GM18499 (cell line): ENCODE measurements around the gene CEACAM18.
"Not testable (repeated sequence)": the region's sequence is repeated elsewhere in the genome, so short reads cannot be mapped to it uniquely, and the experiment has no call there.

Experiments
- ATAC-seq: cut with Tn5 transposase; IDR thresholded peaks from one replicate; pipeline ENCODE4 v1.9.1; 2021; ENCODE audit warnings: moderate number of reproducible peaks; ENCODE audit not compliant: insufficient read depth, unreplicated experiment

Gene CEACAM18

DNA sequence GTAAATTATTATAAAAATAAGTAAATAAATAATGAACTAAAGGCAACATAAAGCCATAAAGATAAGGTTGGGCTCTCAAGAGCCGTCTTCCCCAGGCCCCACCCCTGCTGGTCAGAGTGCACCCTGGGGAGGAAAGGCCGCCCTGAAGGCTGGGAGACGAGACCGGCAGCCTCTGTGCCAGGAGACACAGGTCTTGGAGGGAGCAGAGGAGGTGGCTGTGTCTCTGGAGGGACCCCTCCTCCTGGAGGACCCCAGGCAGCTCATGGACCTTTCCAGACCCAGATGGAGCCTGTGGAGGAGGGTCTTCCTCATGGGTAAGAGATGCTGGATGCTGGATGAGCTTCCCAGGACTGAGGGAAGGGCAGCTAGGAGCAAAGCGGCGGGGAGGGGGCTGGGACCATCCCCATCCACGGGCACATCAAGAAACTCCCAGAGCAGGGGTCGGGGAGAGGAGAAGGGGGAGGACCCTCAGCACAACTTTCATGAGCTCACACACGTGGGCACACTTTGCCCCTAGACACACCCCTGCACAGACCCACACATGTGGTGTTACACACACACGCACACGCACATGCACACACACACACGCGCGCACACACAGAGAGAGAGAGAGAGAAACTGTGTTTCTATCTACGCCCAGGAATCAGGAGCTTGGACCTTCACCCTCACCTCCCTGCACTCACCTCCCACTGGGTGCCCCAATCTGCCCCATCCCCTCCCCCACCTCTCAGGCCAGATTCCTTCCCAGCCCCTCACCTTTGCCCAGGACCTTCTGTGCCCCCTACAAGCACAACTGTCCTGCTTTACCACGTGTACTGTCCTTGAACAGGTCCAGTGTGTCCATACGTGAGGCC is at the start of gene CEACAM18:
CEACAM18 (plus strand) TSS at position 159 of the 854 bp plus-strand sequence.
- ATAC-seq: no peak

DNA sequence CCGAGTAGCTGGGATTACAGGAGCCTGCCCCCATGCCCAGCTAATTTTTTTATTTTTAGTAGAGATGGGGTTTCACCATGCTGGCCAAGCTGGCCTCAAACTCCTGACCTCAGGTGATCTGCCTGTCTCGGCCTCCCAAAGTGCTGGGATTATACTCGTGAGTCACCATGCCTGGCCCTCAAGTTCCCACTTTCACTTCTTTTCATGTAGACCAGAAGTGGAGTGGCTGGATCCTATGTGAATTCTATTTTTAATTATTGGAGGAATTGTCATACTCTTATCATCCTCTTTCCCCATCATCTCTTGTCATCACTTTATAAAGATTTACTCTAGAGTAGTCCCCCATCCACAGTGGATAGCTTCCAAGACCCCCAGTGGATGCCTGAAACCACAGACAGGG is 48.1 kb upstream of the CEACAM18 start:
- no peak for ATAC-seq

DNA sequence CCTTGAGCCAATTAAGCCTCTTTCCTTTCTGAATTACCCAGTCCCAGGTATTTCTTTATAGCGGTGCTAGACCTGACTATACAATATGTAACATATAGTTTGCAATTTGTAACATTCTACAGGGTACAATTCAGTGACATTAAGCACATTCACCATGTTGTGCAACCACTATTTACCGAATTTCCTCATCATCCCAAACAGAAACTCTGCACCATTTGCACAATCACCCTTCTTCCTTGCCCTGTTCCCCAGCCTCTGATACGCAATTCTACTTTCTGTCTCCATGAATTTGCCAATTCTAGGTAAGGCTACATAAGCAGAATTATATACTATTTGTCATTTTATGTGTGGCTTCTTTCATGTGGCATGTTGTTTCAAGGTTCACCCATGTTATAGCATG is 47.2 kb upstream of the CEACAM18 start:
- ATAC-seq: no peak

DNA sequence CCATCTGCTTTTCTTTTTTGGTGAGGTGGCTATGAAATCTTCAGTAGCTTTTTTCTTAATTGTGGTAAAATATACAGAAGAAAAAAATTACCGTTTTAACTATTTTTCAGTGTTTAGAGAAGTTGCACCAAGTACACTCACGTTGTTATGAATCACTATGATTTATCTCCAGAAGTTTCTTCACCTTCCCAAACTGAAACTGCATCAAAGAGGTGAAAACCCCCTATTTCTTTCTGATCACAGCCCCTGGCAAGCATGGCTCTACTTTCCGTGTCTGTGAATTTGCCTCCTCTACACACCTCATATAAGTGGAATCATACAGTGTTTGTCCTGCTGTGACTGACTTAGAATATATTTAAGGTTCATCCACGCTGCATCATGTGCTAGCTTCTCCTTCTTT is 45.3 kb upstream of the CEACAM18 start:
- ATAC-seq: no peak

DNA sequence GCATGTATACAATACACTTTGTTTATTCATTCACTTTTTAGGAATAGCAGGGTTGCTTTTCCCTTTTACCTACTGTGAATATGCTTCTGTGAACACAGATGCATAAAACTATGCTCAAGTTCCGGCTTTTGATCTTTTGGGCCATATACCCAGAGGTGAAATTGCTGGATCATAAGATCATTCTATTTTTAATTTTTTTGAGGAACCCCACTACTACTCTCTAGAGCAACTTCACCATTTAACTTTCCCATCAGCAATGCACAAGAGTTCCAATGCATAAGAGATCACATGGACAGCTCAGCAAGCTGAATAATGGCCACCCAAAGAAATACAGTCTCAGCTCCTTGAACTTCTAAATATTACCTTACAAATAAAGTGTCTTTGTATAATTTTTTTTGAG is 43.9 kb upstream of the CEACAM18 start:
- ATAC-seq: no peak

DNA sequence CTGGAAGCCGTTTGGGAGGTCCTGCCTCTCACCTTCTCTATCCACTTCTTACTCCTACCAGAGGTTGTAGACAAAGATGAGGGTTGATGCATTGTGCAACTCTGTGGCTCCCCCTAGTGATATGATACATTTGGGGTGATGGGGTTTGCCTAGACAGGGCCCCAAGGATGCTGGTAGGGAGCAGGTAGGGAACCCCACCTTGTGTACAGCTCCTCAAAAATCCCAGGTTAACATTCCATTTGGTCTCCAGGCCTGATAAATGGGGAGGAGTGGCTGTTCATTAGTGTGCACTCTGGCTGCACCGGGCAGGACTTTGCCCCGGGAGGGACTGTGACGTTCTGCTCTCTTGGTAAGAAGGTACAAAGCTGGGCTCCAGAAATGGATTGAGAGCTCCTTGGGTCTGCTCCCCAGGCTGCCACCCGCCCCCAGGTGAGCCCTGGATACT is 39.3 kb upstream of the CEACAM18 start:
- ATAC-seq: no peak

DNA sequence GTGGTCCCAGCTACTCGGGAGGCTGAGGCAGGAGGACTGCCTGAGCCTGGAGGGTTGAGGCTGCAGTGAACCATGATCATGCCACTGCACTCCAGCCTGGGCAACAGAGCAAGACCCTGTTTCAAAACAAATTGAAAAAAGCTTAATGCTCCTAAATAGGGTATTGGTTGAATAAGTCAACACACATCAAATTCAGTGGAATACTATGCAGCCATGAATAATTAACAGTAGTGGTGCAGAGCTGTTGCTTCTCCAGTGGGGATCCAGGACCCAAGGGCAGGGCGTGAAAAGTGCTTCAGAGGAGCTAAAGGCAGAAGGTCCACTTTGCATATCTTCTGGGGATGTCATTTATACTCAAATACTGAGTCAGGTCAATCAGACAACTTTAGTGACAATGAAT is 38.3 kb upstream of the CEACAM18 start:
- ATAC-seq: no peak

DNA sequence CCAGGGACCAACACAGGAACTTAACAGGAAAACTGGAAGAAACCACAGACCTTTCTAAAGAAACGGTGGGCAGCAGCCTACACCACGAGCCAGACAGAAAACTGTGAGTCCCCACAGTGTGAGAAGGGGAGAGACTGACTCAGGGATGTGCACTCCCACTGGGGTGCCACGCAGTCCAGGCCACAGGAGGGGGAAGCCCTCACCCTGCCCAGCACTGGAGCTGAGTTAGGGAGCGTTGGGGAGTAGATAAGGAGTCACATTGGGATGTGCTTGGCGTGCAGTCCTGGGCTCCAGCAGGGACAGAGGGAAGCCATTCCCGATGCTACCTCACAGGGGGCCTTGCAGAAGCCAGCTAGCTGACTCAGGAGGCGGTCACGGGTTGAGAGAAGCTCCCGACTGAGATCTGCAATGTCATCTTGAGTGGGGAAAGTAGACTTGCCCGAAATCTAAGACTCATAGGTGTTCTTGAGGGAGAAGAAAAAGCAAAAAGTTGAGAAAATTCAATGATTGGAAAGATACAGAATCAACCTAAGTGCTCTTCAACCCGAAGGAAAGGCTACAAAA is 37.4 kb upstream of the CEACAM18 start:
- ATAC-seq: no peak

DNA sequence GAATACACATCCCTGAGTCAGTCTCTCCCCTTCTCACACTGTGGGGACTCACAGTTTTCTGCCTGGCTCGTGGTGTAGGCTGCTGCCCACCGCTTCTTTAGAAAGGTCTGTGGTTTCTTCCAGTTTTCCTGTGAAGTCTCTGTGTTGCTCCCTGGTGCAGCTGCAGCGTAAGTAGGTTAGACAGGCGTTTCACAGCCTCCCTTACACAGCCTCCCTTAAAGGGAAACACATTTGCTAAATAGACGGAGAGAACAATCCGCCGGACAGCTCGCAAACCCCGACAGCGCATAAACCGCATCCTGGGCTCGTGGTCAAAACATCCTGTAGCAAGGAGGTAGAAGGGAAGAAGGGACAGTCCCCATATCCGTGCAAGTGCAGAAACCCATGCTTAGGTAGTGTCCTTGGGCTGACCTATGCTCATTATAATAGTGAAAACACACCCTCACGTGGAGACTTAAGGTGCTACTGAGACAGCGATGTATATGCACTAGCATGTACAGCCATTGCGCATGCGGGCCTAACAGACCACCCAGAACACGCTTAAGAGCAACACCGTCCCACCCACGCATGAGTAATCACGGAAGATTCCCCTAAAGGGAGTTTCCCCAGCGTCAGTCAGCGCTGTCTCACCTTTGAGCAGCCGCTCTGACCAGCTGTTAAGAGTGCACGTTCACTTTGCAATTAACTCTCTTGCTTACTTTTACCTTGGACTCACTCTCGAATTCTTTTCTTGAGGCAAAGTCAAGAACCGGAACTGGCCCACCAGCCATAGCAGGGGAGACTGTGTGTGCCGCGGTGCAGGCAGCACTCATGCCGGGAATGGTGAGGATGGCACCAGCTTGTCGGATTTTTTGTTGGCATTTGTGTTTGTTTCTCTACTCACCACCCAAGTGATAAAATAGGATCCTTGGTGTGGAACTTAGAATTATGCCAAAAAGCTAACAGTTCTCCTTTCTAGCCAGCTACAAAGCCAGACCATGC is 36.6 kb upstream of the CEACAM18 start:
- peak; percentile 87 for ATAC-seq

DNA sequence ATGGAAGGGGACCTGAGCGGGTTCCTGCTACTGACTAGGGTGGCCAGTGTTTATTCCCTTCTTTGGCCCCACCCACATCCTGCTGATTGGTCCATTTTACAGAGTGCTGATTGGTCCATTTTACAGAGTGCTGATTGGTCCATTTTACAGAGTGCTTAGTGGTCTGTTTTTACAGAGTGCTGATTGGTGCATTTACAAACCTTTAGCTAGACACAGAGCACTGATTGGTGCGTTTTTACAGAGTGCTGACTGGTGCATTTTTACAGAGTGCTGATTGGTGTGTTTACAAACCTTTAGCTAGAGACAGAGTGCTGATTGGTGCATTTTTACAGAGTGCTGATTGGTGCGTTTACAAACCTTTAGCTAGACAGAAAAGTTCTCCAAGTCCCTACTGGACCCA is 30.8 kb upstream of the CEACAM18 start:
- ATAC-seq: not testable (repeated sequence)

DNA sequence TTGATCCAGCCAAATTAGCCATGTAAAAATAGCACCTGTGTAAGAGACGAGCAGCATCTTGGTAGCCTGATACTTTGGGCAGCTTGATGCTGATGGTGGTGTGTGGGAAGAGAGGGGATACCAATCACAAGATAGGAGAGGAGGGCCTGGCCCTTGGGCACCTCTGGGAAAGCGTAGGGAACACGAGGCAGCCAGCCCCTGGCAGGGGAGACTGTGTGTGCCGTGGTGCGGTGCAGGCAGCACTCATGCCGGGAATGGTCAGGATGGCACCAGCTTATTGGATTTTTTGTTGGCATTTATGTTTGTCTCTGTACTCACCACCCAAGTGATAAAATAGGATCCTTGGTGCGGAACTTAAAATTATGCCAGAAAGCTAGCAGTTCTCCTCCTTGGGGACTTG is 30.3 kb upstream of the CEACAM18 start:
- ATAC-seq: no peak

DNA sequence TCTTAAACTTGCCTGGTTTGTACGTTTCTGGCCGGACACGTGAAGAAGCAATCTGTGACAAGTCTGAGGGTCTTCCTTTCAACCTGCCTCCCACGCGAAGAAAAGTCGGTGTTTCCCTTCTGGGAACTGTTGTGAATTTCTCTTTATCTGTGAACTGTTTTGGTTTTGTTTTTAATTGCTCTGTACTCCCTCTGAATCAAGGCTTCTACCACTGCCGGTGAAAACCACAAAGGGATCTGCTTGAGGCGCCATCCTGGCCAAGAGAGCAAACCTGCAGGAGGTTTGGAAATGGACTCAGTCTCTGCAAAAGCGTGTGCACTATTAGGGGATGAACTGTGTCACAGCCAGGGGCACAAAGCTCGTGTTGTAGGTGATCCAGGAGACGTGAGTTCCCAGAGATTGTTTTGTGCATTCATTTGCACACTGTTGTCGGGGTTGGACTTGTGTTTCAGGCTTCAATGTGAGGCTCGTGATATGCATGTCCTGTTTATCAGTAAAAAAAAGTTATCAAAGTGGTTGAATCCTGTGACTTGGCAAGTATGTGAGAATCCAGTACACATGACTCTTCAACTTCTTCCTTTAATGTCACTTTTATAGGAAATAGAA is 29.8 kb upstream of the CEACAM18 start:
- ATAC-seq: no peak

DNA sequence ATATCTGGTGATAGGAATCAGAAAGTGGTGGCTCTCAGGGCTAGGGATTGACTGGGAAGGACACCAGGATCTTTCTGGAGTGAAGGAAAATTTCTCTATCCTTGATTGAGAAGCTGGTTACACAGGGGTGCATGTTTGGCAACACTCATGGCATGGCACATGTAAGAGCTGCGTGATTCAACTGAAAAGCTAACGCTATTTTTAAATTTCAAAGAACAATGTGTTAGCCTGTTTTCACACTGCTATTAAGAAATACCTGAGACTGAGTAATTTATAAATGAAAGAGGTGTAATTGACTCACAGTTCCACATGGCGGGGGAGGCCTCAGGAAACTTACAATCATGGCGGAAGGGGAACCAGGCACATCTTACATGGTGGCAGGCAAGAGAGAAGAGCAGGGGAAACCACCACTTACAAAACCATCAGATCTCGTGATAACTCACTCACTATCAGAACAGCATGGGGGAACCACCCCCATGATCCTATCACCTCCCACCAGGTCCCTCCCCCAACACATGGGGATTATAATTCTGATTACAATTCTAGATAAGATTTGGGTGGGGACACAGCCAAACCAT is 27.5 kb upstream of the CEACAM18 start:
- no peak for ATAC-seq

DNA sequence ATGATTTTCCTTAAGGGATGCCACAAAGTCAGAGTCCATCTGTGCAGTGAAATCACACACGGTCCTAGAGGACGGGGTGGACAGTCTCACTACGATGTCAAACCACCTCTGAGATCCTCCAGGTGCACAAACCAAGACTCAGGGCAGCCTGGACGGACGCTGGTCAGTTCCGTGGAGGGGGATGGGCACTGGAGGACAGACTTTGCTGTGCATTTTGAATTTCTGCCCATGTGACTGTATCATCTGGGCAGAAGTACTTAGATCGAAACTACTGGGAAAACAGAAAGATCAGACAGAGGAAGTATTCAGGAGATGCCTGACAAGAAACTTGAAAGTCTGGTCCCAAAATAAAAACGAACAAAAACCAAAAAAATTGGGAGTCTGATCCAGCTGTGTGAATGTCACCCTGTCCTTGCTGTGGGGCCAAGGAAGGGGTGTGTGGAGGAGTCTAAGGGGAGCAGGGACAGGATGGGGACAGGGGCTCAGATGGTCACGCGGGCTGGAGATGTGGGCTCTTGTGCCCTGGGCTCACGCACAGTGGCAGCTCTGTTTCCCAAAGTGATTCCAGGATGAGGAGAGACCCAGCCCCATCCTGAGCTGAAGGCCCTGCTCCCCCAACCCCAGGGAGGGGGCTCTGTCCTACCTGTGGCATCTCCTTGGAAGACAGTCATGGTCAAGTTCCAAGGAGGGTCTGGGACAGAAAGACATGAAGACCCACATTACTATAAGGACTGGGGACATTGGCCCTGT is 21.6 kb upstream of the CEACAM18 start:
- ATAC-seq: no peak

DNA sequence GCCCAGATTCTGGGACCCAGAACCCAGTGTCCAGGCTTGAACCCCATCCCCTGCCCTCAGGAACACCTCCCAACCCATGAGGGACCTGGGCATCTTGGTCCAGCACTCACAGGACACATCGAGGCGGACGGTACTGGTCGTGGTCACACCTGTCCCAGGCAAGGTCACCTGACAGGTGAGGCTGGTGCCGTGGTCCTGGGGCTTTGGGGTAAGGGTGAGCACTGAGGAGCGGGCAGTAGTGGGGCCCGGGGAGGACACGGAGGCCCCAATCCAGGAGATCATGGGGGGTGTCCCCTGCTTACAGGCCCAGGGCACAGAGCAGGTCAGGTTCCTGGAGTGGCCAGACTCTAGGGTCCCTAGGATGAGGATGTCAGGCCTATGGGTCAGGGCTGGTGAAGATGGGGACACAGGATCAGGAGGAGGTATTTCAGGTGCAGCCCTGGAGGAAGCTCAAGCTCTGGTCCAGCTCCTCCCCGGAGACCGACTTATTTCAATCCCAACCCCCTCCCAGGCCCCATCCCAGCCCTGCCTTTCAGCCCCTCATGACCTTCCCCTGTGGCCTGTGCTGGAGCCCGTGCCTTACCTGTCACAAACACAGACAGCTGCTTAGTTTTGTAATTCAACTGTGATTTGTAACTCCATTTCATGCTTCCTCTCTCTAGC is 20.9 kb upstream of the CEACAM18 start:
- no peak for ATAC-seq

DNA sequence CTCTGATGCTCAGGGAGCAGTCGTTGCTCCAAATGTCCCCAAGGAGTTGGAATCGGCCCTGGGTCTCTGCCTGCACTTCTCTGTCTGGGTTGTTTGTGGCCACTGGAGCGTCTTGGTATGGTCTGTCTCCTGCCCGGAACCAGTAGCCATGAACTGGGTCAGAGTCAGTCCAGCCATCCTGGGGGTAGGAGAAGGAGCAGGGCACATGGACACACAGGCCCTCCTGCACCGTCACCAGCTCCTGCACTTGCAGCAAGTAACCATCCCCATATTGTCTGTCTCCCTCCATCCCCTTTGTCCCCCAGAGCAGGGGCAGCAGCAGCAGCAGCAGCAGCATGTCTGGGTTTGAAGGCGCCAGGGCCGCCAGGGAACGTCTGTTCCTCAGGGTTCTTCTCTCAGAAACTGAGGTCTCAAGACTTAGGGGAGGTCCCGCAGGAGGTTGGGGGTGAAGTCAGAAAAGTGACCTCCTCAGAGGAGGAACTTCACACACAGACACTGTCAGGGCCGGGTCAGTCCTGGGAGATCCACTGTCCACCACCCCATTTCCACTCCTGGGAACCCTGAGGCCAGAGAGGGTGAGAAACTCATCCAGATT is 20.2 kb upstream of the CEACAM18 start, which contains the start of gene SIGLEC8:
SIGLEC8 (minus strand) TSS at position 404 of the 595 bp plus-strand sequence; CDS start at position 337, 67 bp downstream.
- no peak for ATAC-seq

DNA sequence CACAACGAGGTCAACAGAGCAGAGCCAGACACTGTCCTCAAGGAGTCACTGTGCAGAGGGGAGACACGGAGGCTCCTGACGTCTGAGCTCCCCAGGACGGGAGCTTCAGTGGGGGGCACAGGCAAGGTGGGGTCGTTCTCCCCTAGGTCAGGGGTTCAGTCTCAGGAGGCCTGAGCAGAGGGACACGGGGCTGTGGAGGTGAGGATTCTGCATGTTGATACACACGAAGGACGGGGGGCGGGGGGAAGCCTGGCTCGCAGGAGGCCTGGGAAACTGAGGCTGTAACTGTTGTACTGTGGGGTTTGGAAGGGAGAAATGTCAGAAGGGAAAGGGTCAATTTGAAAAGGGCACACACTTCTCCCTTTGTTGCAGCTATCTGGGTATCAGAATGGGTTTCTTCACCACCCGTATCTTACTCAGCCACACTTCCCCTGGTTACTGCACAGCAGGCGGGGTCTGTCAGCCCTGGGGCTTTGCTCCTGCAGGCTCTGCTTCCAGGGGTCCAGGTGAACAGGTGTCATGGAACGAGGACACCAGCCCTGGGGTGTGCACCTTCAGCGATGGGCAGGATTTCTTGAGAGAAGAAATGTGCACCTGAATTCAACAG is 19.3 kb upstream of the CEACAM18 start:
- ATAC-seq: no peak
